ENCODE measurements around the gene GDAP1L1. TPM values are rescaled to one million over a fixed set of nuclear protein-coding genes. Genes with fewer than 3 reads are reported as not detected.

GDAP1L1 gene
- total RNA-seq, 2 donors from 2014 or later: 1.5 TPM; not detected in 1

GRCh38 chr20:44241796-44242195, 5.3 kb upstream of the GDAP1L1 start:
- WGBS: 100% methylated on average over 2 of the region's 2 CpGs
- no peaks in the 10 kb centered on the region for H3K36me3 ChIP-seq
- intact Hi-C loops (cut with DNase I): no loop called here

DNA sequence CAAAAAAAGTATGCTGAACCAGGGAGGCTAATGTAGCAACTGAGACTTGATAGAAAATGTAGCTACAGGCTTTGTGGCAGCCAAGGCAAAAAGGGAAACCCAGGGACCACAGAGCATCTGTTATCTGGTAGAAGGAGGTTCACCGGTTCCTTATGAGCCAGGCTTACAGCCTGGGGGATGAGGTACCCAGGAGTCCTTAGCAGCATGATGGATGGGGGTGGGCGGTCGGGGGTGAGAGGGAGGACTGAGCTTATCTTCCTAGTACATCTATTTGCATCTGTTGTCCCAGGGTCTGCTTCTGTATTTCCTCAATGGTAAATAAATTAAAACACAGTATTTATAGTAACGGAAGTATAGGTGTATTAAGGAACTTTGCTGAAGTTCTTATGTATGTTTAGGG, 1.1 kb upstream of the GDAP1L1 start:
- intact Hi-C loops (cut with DNase I): no loop called here
- no peaks in the 10 kb centered on the region for H3K36me3 ChIP-seq
- 76% methylated on average over 4 of the region's 4 CpGs for WGBS
- no peaks in the 10 kb centered on the region for H3K4me1 ChIP-seq (replicated peaks)
- H3K9me3 ChIP-seq: no peaks in the 10 kb centered on the region
- H3K27me3 ChIP-seq (replicated peaks; ENCODE audit: insufficient read depth): no peaks in the 10 kb centered on the region
- TF ChIP-seq POLR2A (IDR thresholded peaks at IDR 0.05) (no peak), CTCF (IDR thresholded peaks at IDR 0.05) (no peak), POLR2AphosphoS5 (IDR thresholded peaks at IDR 0.05) (no peak)
- no peak for DNase-seq (ENCODE audit: low spot score)
- H3K4me3 ChIP-seq: no peak overlapping the region
- H3K27ac ChIP-seq: no peak overlapping the region

More at GRCh38 chr20:44241796-44242195, 5.3 kb upstream of the GDAP1L1 start:
- TF ChIP-seq CTCF (IDR thresholded peaks at IDR 0.05) (no peak), POLR2AphosphoS5 (IDR thresholded peaks at IDR 0.05) (no peak), POLR2A (IDR thresholded peaks at IDR 0.05) (no peak)
- H3K27ac ChIP-seq: no peak overlapping the region
- no peaks in the 10 kb centered on the region for H3K27me3 ChIP-seq (replicated peaks; ENCODE audit: insufficient read depth)
- no peak for DNase-seq (ENCODE audit: low spot score)
- no peaks in the 10 kb centered on the region for H3K4me1 ChIP-seq (replicated peaks)
- H3K4me3 ChIP-seq: no peak overlapping the region
- no peaks in the 10 kb centered on the region for H3K9me3 ChIP-seq

DNA sequence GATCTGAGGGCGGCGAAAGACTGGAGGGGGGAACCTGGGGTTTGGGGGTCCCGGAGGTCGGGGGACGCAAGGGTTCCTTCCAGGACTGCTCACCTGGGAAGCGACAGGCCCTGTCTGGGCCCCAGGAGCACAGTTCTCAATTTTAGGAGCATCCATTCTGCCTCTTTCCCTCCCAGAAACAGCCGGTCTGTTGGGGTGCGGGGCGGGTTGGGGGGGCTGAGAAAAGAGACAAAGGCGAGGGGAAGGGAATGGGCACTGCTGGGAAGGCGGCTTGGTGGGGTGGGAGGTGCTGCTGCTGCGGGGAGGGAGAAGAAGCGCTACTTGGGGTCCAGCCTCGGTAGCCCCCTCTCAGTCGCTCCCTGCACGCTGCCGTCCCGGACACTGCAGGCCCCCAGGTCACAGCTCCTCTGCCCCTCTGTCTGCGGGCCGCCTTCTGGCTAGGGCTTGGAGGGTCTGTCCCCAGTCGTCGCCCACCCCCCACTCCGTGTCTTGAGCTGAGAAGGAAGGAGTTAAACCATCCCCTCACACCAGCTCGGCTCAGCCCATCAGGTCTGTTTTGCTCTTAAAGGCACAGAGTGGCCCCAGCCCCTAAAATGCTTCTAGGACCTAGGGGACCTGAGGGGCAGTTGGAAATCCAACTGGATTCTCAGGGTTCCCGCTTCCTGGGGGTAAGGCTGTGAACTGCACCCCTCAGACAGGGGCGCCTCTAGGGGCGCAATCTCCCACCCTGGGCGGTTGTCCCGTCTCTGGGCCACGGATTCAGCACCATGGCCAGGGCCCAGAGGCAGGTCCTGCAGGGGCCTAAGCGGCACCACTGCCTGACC, 690 bp downstream of the GDAP1L1 start:
- WGBS: 7% methylated on average over 29 of the region's 31 CpGs
- Histone ChIP-seq H3K4me1 (replicated peaks) (no peaks in the 10 kb centered on the region), H3K27ac (no peak overlapping the region), H3K4me3 (peak overlapping the region in 1 of 2 donors; percentile 13), H3K27me3 (replicated peaks; ENCODE audit: insufficient read depth) (no peaks in the 10 kb centered on the region), H3K36me3 (no peaks in the 10 kb centered on the region), H3K9me3 (no peaks in the 10 kb centered on the region)
- TF ChIP-seq CTCF (IDR thresholded peaks at IDR 0.05) (no peak), POLR2A (IDR thresholded peaks at IDR 0.05) (no peak), POLR2AphosphoS5 (IDR thresholded peaks at IDR 0.05) (no peak)
- intact Hi-C loops (cut with DNase I): no loop called here
- DNase-seq (ENCODE audit: low spot score): no peak

GRCh38 chr20:44248410-44248759, 1.3 kb downstream of the GDAP1L1 start:
- 46% methylated on average over 3 of the region's 3 CpGs for WGBS
- Histone ChIP-seq H3K27me3 (replicated peaks; ENCODE audit: insufficient read depth) (no peaks in the 10 kb centered on the region), H3K9me3 (no peaks in the 10 kb centered on the region), H3K4me1 (replicated peaks) (no peaks in the 10 kb centered on the region), H3K27ac (no peak overlapping the region), H3K4me3 (no peak overlapping the region), H3K36me3 (no peaks in the 10 kb centered on the region)
- no peak for TF ChIP-seq POLR2AphosphoS5 (IDR thresholded peaks at IDR 0.05)
- no peak for TF ChIP-seq CTCF (IDR thresholded peaks at IDR 0.05)
- no peak for DNase-seq (ENCODE audit: low spot score)
- intact Hi-C loops (cut with DNase I): no loop called here

GRCh38 chr20:44251284-44251683, 4.2 kb downstream of the GDAP1L1 start:
- Histone ChIP-seq H3K36me3 (no peaks in the 10 kb centered on the region), H3K9me3 (no peaks in the 10 kb centered on the region), H3K27me3 (replicated peaks; ENCODE audit: insufficient read depth) (no peaks in the 10 kb centered on the region), H3K4me1 (replicated peaks) (no peaks in the 10 kb centered on the region), H3K4me3 (no peak overlapping the region), H3K27ac (no peak overlapping the region)
- TF ChIP-seq POLR2AphosphoS5 (IDR thresholded peaks at IDR 0.05) (no peak), CTCF (IDR thresholded peaks at IDR 0.05) (no peak), POLR2A (IDR thresholded peaks at IDR 0.05) (no peak)
- WGBS: 61% methylated on average over 4 of the region's 4 CpGs
- intact Hi-C loops (cut with DNase I): no loop called here
- DNase-seq (ENCODE audit: low spot score): no peak
